OCI-LY3 (cell line): ENCODE measurements around the gene PRPF39.

ENCODE experiments used
- CTCF ChIP-seq: fragments of 200-600, 300-600 bp; sonication (generic); IDR thresholded peaks from 2 replicates; pipeline ENCODE4 v1.5.1; 2014; ENCODE audit warnings: antibody characterized with exemption, low read length, low read depth
- EZH2phosphoT487 ChIP-seq: fragments of 200-600 bp; shearing (Covaris generic); IDR thresholded peaks from 2 replicates; pipeline ENCODE4 v1.6.1; 2018; ENCODE audit warnings: antibody characterized with exemption, mixed run types, low read depth

- TF ChIP-seq CTCF: no peak
- no peak for TF ChIP-seq EZH2phosphoT487
These were observed 35.5 kb upstream of the PRPF39 start for GRCh38 chr14:45048385-45048784.
